DND-41 (cell line): Measurements from ENCODE around the gene ACAP3.

ENCODE experiments used
- EZH2 ChIP-seq: IDR thresholded peaks from 3 replicates; pipeline ENCODE4 v1.6.1; 2012; ENCODE audit warnings: borderline replicate concordance, low read depth, mild to moderate bottlenecking, moderate library complexity, low read length, inconsistent platforms; ENCODE audit not compliant: severe bottlenecking
- TF ChIP-seq, protein P1 (sequence below): IDR thresholded peaks from 2 replicates; pipeline ENCODE4 v1.5.1; 2012; ENCODE audit warnings: borderline replicate concordance, low read length, moderate library complexity, mild to moderate bottlenecking; ENCODE audit not compliant: poor library complexity, severe bottlenecking; ENCODE audit errors: extremely low read depth

DNA sequence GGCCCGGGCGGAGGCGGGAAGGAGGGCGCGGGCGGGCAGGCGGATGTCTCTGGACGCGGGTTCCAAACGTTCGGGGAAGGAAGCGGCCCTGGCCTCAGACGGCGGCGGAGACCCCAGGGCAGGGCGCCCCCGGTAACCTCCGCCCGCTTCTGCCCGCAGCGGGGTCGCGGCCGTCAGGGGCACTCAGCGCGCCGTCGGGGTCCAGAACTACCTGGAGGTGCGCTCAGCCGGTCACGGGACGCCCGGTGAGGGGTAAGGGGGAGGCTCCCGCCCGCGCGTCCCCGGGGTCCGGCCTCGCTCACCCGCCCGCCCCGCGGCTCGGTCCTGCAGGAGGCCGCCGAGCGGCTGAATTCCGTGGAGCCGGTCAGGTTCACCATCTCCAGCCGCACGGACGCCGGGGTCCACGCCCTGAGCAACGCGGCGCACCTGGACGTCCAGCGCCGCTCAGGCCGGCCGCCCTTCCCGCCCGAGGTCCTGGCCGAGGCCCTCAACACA lies 1.1 kb upstream of the ACAP3 start:
- TF ChIP-seq, protein P1, sequence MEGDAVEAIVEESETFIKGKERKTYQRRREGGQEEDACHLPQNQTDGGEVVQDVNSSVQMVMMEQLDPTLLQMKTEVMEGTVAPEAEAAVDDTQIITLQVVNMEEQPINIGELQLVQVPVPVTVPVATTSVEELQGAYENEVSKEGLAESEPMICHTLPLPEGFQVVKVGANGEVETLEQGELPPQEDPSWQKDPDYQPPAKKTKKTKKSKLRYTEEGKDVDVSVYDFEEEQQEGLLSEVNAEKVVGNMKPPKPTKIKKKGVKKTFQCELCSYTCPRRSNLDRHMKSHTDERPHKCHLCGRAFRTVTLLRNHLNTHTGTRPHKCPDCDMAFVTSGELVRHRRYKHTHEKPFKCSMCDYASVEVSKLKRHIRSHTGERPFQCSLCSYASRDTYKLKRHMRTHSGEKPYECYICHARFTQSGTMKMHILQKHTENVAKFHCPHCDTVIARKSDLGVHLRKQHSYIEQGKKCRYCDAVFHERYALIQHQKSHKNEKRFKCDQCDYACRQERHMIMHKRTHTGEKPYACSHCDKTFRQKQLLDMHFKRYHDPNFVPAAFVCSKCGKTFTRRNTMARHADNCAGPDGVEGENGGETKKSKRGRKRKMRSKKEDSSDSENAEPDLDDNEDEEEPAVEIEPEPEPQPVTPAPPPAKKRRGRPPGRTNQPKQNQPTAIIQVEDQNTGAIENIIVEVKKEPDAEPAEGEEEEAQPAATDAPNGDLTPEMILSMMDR = no peak
- TF ChIP-seq EZH2 = no peak
